Vagina (tissue), 2 donors: ENCODE results near the gene FLNB. TPM values are rescaled to one million over a fixed set of nuclear protein-coding genes. Genes with fewer than 3 reads are reported as not detected.

ENCODE experiments used
- DNase-seq, 2 donors: peaks; one replicate each; pipeline ENCODE4 v3.0.0-alpha.2; 2017; ENCODE audit errors: extremely low spot score in 2 of 2
- H3K27ac ChIP-seq: fragments of 200-600 bp; sonication (generic); one replicate; pipeline ENCODE4 v1.5.1; 2019
- H3K27me3 ChIP-seq: fragments of 200-600 bp; sonication (generic); one replicate; pipeline ENCODE4 v1.5.1; 2019
- H3K36me3 ChIP-seq, 2 donors: fragments of 200-600 bp; sonication (generic); one replicate each; pipeline ENCODE4 v1.5.1; 2017 to 2019
- H3K4me1 ChIP-seq: fragments of 200-600 bp; sonication (generic); one replicate; pipeline ENCODE4 v1.5.1; 2019
- H3K4me3 ChIP-seq, 2 donors: fragments of 200-600 bp; sonication (generic); 1 replicate in 1 of 2; 2 replicates in 1 of 2; pipeline ENCODE4 v1.5.1; 2016 to 2019
- H3K9me3 ChIP-seq: fragments of 200-600 bp; sonication (generic); one replicate; pipeline ENCODE4 v1.5.1; 2019
- POLR2A ChIP-seq, 2 donors: fragments of 450-650 bp; IDR thresholded peaks; one replicate each; pipeline ENCODE4 v1.6.1; 2017; ENCODE audit warnings: antibody characterized with exemption in 2 of 2, mild to moderate bottlenecking in 2 of 2, moderate library complexity in 2 of 2
- POLR2AphosphoS5 ChIP-seq, 2 donors: sonication (generic); formaldehyde crosslinking; IDR thresholded peaks; one replicate each; pipeline ENCODE4 v1.9.0; 2017; ENCODE audit warnings: antibody characterized with exemption in 2 of 2, mild to moderate bottlenecking in 2 of 2, low read depth in 1 of 2; ENCODE audit not compliant: insufficient read depth in 1 of 2
- intact Hi-C: fragments of 100-400 bp; cut with DNase I; formaldehyde crosslinking; loops from one replicate; pipeline ENCODE4 v1.15.1; 2023
- total RNA-seq: library from RNA; depleted of rRNA; stranded (reverse); fragments of >200 nt; gene quantifications from one replicate; pipeline ENCODE4 v1.2.3, GENCODE V29; 2016
- TF ChIP-seq, protein P1 (sequence below), 3 experiments: fragments of 450-650 bp in 2 of 3; fragments of 200-600 bp in 1 of 3; sonication (generic) in 1 of 3; IDR thresholded peaks; one replicate each; pipeline ENCODE4 v1.5.1; 2017 to 2019; ENCODE audit warnings: antibody characterized with exemption in 3 of 3, mild to moderate bottlenecking in 2 of 3, moderate library complexity in 2 of 3

FLNB gene
- total RNA-seq, 1 donor from 2014 or later = 147 TPM

DNA sequence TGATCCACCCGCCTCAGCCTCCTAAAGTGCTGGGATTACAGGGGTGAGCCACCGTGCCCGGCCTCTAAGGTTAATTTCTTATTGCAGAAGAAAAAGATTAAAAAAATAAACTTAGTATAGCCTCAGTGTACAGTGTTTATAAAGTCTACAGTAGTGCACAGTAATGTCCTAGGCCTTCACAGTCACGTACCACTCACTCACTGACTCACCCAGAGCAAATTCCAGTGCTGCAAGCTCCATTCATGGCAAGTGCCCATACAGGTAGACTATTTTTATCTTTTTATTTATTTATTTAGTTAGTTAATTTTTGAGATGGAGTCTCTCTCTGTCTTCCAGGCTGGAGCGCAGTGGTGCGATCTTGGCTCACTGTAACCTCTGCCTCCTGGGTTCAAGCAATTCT lies 3.2 kb upstream of the FLNB start:
- TF ChIP-seq, protein P1, sequence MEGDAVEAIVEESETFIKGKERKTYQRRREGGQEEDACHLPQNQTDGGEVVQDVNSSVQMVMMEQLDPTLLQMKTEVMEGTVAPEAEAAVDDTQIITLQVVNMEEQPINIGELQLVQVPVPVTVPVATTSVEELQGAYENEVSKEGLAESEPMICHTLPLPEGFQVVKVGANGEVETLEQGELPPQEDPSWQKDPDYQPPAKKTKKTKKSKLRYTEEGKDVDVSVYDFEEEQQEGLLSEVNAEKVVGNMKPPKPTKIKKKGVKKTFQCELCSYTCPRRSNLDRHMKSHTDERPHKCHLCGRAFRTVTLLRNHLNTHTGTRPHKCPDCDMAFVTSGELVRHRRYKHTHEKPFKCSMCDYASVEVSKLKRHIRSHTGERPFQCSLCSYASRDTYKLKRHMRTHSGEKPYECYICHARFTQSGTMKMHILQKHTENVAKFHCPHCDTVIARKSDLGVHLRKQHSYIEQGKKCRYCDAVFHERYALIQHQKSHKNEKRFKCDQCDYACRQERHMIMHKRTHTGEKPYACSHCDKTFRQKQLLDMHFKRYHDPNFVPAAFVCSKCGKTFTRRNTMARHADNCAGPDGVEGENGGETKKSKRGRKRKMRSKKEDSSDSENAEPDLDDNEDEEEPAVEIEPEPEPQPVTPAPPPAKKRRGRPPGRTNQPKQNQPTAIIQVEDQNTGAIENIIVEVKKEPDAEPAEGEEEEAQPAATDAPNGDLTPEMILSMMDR (IDR thresholded peaks at IDR 0.05) = no peak
- no peak for TF ChIP-seq POLR2AphosphoS5 (IDR thresholded peaks at IDR 0.05; ENCODE audit: insufficient read depth in 1 of 2, low read depth in 1 of 2)
- TF ChIP-seq POLR2A (IDR thresholded peaks at IDR 0.05) = no peak
- no peak for DNase-seq
- peaks cover 14% of the 10 kb centered on the region for H3K4me1 ChIP-seq
- no peak overlapping the region for H3K4me3 ChIP-seq
- H3K27ac ChIP-seq = no peak overlapping the region
- H3K27me3 ChIP-seq = no peaks in the 10 kb centered on the region
- intact Hi-C loops = loop anchor here (5.0 kb wide), 2 partner anchors 47 to 162 kb away; no protein-coding TSS in a partner anchor
- H3K36me3 ChIP-seq = no peaks in the 10 kb centered on the region
- no peaks in the 10 kb centered on the region for H3K9me3 ChIP-seq

DNA sequence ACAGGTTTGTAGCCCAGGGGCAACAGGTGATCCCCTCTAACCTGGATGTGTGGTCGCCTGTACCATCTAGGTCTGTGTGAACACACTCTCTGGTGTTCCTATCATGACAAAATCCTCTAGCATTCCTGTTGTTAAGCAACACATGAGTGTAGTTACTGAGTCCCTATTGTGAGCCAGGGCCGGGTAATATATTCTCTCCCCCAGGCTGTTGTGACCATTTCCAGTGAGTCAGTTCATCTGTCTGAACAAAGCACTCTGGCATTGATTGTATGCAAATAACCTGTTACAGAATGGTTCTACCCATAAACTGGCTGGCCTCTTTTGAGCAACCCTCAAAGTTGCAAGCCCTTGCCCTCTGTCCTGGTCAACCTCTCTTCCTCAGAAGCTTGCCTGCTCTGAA lies 2.6 kb upstream of the FLNB start:
- intact Hi-C loops = loop anchor here (5.0 kb wide), 2 partner anchors 47 to 162 kb away; no protein-coding TSS in a partner anchor
- H3K27ac ChIP-seq = no peak overlapping the region

DNA sequence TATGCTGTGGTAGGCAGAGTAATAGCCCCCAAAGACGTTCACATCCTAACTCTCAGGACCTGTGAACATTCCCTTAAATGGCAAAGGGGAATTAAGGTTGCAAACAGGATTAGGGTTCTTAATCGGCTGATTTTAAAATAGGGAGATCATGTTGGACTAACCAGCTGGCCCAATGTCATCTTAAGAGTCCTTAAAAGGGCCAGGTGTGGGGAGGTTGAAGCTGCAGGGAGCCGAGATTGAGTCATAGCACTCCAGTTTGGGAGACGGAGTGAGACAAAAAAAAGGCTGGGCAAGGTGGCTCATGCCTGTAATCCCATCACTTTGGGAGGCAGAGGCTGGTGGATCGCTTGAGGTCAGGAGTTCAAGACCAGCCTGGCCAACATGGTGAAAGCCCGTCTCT lies 1.6 kb upstream of the FLNB start:
- no peak for TF ChIP-seq POLR2A (IDR thresholded peaks at IDR 0.05)
- TF ChIP-seq, protein P1 (IDR thresholded peaks at IDR 0.05) = no peak
- TF ChIP-seq POLR2AphosphoS5 (IDR thresholded peaks at IDR 0.05; ENCODE audit: insufficient read depth in 1 of 2, low read depth in 1 of 2) = no peak
- intact Hi-C loops = loop anchor here (5.0 kb wide), 2 partner anchors 46 to 161 kb away; no protein-coding TSS in a partner anchor
- Histone ChIP-seq H3K4me1 (peaks cover 31% of the 10 kb centered on the region), H3K27me3 (no peaks in the 10 kb centered on the region), H3K36me3 (no peaks in the 10 kb centered on the region), H3K9me3 (no peaks in the 10 kb centered on the region), H3K4me3 (no peak overlapping the region), H3K27ac (no peak overlapping the region)
- DNase-seq = no peak

More for the DNA sequence above, 2.6 kb upstream of the FLNB start:
- DNase-seq = no peak
- Histone ChIP-seq H3K9me3 (no peaks in the 10 kb centered on the region), H3K27me3 (no peaks in the 10 kb centered on the region), H3K4me3 (no peak overlapping the region), H3K36me3 (no peaks in the 10 kb centered on the region), H3K4me1 (peaks cover 21% of the 10 kb centered on the region)
- TF ChIP-seq POLR2AphosphoS5 (IDR thresholded peaks at IDR 0.05; ENCODE audit: insufficient read depth in 1 of 2, low read depth in 1 of 2) (no peak), POLR2A (IDR thresholded peaks at IDR 0.05) (no peak)
- TF ChIP-seq, protein P1 (IDR thresholded peaks at IDR 0.05) = no peak

DNA sequence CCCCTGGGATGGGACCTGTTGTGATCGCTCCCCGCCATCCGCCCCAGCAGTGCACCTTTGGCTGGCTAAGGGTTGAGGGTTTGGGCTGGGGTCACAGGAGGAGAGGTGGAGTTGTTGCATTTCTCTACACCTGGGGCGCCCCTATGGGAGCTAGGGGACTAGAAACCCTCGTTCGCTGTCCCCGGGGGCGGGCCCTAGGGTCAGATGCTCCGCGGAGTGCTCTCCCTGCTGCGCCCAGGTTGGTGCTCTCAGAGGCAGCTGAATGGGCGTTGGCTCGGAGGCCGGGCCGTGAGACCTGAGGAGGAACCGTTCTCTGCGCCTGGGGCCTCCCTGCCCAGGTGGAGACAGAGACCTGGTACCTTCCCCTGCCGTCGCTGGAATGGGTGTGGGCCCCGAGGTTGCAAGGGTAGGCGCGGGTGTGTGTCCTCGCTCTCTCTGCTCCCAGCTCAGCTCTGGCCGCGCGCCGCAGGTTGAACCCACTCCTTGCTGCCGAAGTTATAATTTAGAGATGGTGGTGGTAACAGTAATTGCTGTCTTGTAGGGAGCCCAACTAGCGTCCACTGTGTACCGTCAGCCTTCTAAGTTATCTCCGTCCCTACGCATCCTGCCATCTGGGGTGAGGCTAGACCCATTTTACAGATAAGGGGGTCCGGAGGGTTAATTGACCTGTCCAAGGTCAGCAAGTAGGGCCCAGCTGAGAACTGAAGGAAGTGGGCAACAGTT lies 965 bp downstream of the FLNB start:
- Histone ChIP-seq H3K4me1 (peaks cover 53% of the 10 kb centered on the region), H3K4me3 (peak overlapping the region; percentile 70 to 78), H3K27me3 (no peaks in the 10 kb centered on the region), H3K36me3 (no peaks in the 10 kb centered on the region), H3K27ac (peak overlapping the region; percentile 74), H3K9me3 (no peaks in the 10 kb centered on the region)
- no peak for DNase-seq
- TF ChIP-seq, protein P1 (IDR thresholded peaks at IDR 0.05) = no peak
- TF ChIP-seq POLR2AphosphoS5 (IDR thresholded peaks at IDR 0.05; ENCODE audit: insufficient read depth in 1 of 2, low read depth in 1 of 2) (no peak), POLR2A (IDR thresholded peaks at IDR 0.05) (no peak)
- intact Hi-C loops = loop anchor here (5.0 kb wide), 2 partner anchors 43 to 158 kb away; no protein-coding TSS in a partner anchor
